Measurements from ENCODE around the gene ACSBG1. TPM values are rescaled to one million over a fixed set of nuclear protein-coding genes. Genes with fewer than 3 reads are reported as not detected.

ACSBG1 gene
- total RNA-seq, 4 donors from 2014 or later, result under 0.01 to 0.21 TPM; not detected in 2

- no peaks in the 10 kb centered on the region for H3K9me3 ChIP-seq
- H3K4me3 ChIP-seq, result no peak overlapping the region
- TF ChIP-seq CTCF (IDR thresholded peaks at IDR 0.05) (no peak), EP300 (IDR thresholded peaks at IDR 0.05) (no peak), POLR2A (IDR thresholded peaks at IDR 0.05) (no peak)
- WGBS, 2 donors, result 75 to 100% methylated on average over 1 of the region's 3 CpGs
- no peaks in the 10 kb centered on the region for H3K4me1 ChIP-seq
- H3K36me3 ChIP-seq, result no peaks in the 10 kb centered on the region
- H3K27me3 ChIP-seq, result no peaks in the 10 kb centered on the region
- no peak overlapping the region for H3K27ac ChIP-seq
- DNase-seq (ENCODE audit: low spot score in 2 of 2), result no peak
Measured at GRCh38 chr15:78142332-78142731, 92.0 kb downstream of the ACSBG1 start.

- Histone ChIP-seq H3K36me3 (no peaks in the 10 kb centered on the region), H3K4me3 (no peak overlapping the region), H3K9me3 (no peaks in the 10 kb centered on the region), H3K27me3 (no peaks in the 10 kb centered on the region), H3K4me1 (no peaks in the 10 kb centered on the region), H3K27ac (peak overlapping the region in 1 of 4 donors; percentile 19)
- DNase-seq (ENCODE audit: low spot score in 2 of 2), result no peak
- TF ChIP-seq CTCF (IDR thresholded peaks at IDR 0.05) (no peak), POLR2A (IDR thresholded peaks at IDR 0.05) (no peak), EP300 (IDR thresholded peaks at IDR 0.05) (no peak)
Measured at GRCh38 chr15:78140292-78140691, 94.1 kb downstream of the ACSBG1 start.

GRCh38 chr15:78139578-78139977 is 94.8 kb downstream of the ACSBG1 start:
- Histone ChIP-seq H3K27ac (no peak overlapping the region), H3K36me3 (no peaks in the 10 kb centered on the region), H3K27me3 (no peaks in the 10 kb centered on the region), H3K4me3 (no peak overlapping the region), H3K9me3 (no peaks in the 10 kb centered on the region), H3K4me1 (no peaks in the 10 kb centered on the region)
- 91 to 94% methylated on average over 5 of the region's 5 CpGs for WGBS, 2 donors
- no peak for TF ChIP-seq EP300 (IDR thresholded peaks at IDR 0.05)
- no peak for TF ChIP-seq POLR2A (IDR thresholded peaks at IDR 0.05)
- no peak for TF ChIP-seq CTCF (IDR thresholded peaks at IDR 0.05)
- no peak for DNase-seq (ENCODE audit: low spot score in 2 of 2)

- H3K27me3 ChIP-seq, result no peaks in the 10 kb centered on the region
- no peaks in the 10 kb centered on the region for H3K36me3 ChIP-seq
- no peak overlapping the region for H3K4me3 ChIP-seq
- no peaks in the 10 kb centered on the region for H3K9me3 ChIP-seq
- peaks cover 0 to 16% (median 10%) of the 10 kb centered on the region in 4 donors for H3K4me1 ChIP-seq
- TF ChIP-seq EP300 (IDR thresholded peaks at IDR 0.05) (no peak), CTCF (IDR thresholded peaks at IDR 0.05) (no peak), POLR2A (IDR thresholded peaks at IDR 0.05) (no peak)
- 93 to 97% methylated on average over 2 of the region's 2 CpGs for WGBS, 2 donors
- DNase-seq (ENCODE audit: low spot score in 2 of 2), result no peak
- H3K27ac ChIP-seq, result no peak overlapping the region
Measured at GRCh38 chr15:78133801-78134200, 100.6 kb downstream of the ACSBG1 start.

GRCh38 chr15:78131295-78132061 is 102.9 kb downstream of the ACSBG1 start, which contains the start of gene CIB2:
Gene CIB2 (minus strand): TSS chr15:78131445. CDS start chr15:78131215, 230 bp downstream.
- TF ChIP-seq POLR2A (IDR thresholded peaks at IDR 0.05) (no peak), EP300 (IDR thresholded peaks at IDR 0.05) (no peak), CTCF (IDR thresholded peaks at IDR 0.05) (peak; percentile 82 to 96 (median 95))
- 1 to 5% methylated on average over 6 to 56 of the region's 79 CpGs for WGBS, 2 donors

More at GRCh38 chr15:78131295-78132061, 102.9 kb downstream of the ACSBG1 start, which contains the start of gene CIB2:
- DNase-seq (ENCODE audit: low spot score in 2 of 2), result no peak
- Histone ChIP-seq H3K4me3 (peak within 1 kb of the TSS; percentile 44 to 89 (median 66)), H3K4me1 (peaks cover 0 to 16% (median 10%) of the 10 kb centered on the region in 4 donors), H3K36me3 (no peaks in the 10 kb centered on the region), H3K9me3 (no peaks in the 10 kb centered on the region), H3K27me3 (no peaks in the 10 kb centered on the region), H3K27ac (peak within 1 kb of the TSS; percentile 52 to 89 (median 78))

Measured in tibial nerve (tissue), 4 donors.